GM12892 (cell line): ENCODE results near the gene UBAP2.

Experiments
- POLR2A ChIP-seq: IDR thresholded peaks from 2 replicates; pipeline ENCODE4 v1.6.1; 2011; ENCODE audit warnings: low read depth, low read length, control low read depth
- POLR2AphosphoS5 ChIP-seq: IDR thresholded peaks from 2 replicates; pipeline ENCODE4 v1.6.1; 2011; ENCODE audit warnings: low read depth, low read length, control low read depth

- TF ChIP-seq POLR2A (no peak), POLR2AphosphoS5 (no peak)
These were observed 49.6 kb upstream of the UBAP2 start for GRCh38 chr9:34098307-34098706.
